Mesenchymal stem cell (in vitro differentiated cells and primary cell): ENCODE results near the gene CLTC.
A peak's percentile ranks its signal among the peaks of the same experiment; 100 is the strongest.

ENCODE experiments used
- DNase-seq: peaks from one replicate; pipeline ENCODE4 v3.0.0-alpha.2; 2013
- H2AFZ ChIP-seq: one replicate; pipeline ENCODE4 v1.6.1; 2013; ENCODE audit warnings: low read depth, mild to moderate bottlenecking, control low read depth, inconsistent platforms, low read length, moderate library complexity
- H2AK5ac ChIP-seq: 2 replicates; pipeline ENCODE4 v1.6.1; 2013; ENCODE audit warnings: low read length, moderate library complexity, mild to moderate bottlenecking, inconsistent platforms; ENCODE audit not compliant: severe bottlenecking
- H2BK120ac ChIP-seq: one replicate; pipeline ENCODE4 v1.6.1; 2013; ENCODE audit warnings: low read depth, mild to moderate bottlenecking, inconsistent platforms, low read length, moderate library complexity
- H2BK12ac ChIP-seq, 2 experiments: one replicate each; pipeline ENCODE4 v1.6.1; 2013; ENCODE audit warnings: inconsistent platforms in 2 of 2, low read length in 2 of 2, mild to moderate bottlenecking in 2 of 2, moderate library complexity in 2 of 2, control low read depth in 1 of 2
- H2BK15ac ChIP-seq: one replicate; pipeline ENCODE4 v1.6.1; 2013; ENCODE audit warnings: mild to moderate bottlenecking, low read depth, inconsistent platforms; ENCODE audit not compliant: poor library complexity, severe bottlenecking
- H2BK5ac ChIP-seq: 2 replicates; pipeline ENCODE4 v1.6.1; 2013; ENCODE audit warnings: low read depth, mild to moderate bottlenecking, low read length, control low read depth, inconsistent platforms; ENCODE audit not compliant: poor library complexity, severe bottlenecking
- H3K14ac ChIP-seq, 2 experiments: one replicate each; pipeline ENCODE4 v1.6.1; 2013; ENCODE audit warnings: inconsistent platforms in 2 of 2, low read length in 2 of 2, control low read depth in 1 of 2, mild to moderate bottlenecking in 1 of 2, moderate library complexity in 1 of 2
- H3K18ac ChIP-seq, 2 experiments: one replicate each; pipeline ENCODE4 v1.6.1; 2013; ENCODE audit warnings: inconsistent platforms in 2 of 2, low read length in 2 of 2, control low read depth in 1 of 2, low read depth in 1 of 2, mild to moderate bottlenecking in 1 of 2
- H3K23ac ChIP-seq, 2 experiments: one replicate each; pipeline ENCODE4 v1.6.1; 2013; ENCODE audit warnings: inconsistent platforms in 2 of 2, low read length in 2 of 2, mild to moderate bottlenecking in 2 of 2, moderate library complexity in 2 of 2, control low read depth in 1 of 2
- H3K27ac ChIP-seq: 2 replicates; pipeline ENCODE4 v1.5.1; 2013; ENCODE audit warnings: mild to moderate bottlenecking, moderate library complexity, low read length, control low read depth, inconsistent platforms; ENCODE audit not compliant: poor library complexity, severe bottlenecking
- H3K27me3 ChIP-seq, 2 experiments: 2 replicates each; pipeline versions ENCODE4 v1.6.1 to v1.7.0; 2013; ENCODE audit warnings: low read length in 2 of 2, mild to moderate bottlenecking in 2 of 2, moderate library complexity in 2 of 2, control low read depth in 1 of 2, inconsistent platforms in 1 of 2; ENCODE audit not compliant: control insufficient read depth in 1 of 2, insufficient read depth in 1 of 2
- H3K36me3 ChIP-seq, 2 experiments: 2 replicates each; pipeline versions ENCODE4 v1.6.1 to v1.7.0; 2013; ENCODE audit warnings: low read length in 2 of 2, control low read depth in 1 of 2, inconsistent platforms in 1 of 2, low read depth in 1 of 2, mild to moderate bottlenecking in 1 of 2; ENCODE audit not compliant: insufficient read depth in 2 of 2, control insufficient read depth in 1 of 2
- H3K4ac ChIP-seq, 2 experiments: one replicate each; pipeline ENCODE4 v1.6.1; 2013; ENCODE audit warnings: inconsistent platforms in 2 of 2, low read length in 2 of 2, mild to moderate bottlenecking in 2 of 2, moderate library complexity in 2 of 2, control low read depth in 1 of 2, low read depth in 1 of 2
- H3K4me1 ChIP-seq: 2 replicates; pipeline ENCODE4 v1.6.1; 2013; ENCODE audit warnings: low read depth, low read length, control low read depth; ENCODE audit not compliant: control insufficient read depth, insufficient read depth
- H3K4me2 ChIP-seq: 2 replicates; pipeline ENCODE4 v1.6.1; 2013; ENCODE audit warnings: low read length, mild to moderate bottlenecking, inconsistent platforms; ENCODE audit not compliant: poor library complexity, severe bottlenecking
- H3K4me3 ChIP-seq, 2 experiments: 2 replicates each; pipeline versions ENCODE4 v1.5.1 to v1.7.0; 2013; ENCODE audit warnings: low read length in 2 of 2, mild to moderate bottlenecking in 2 of 2, control low read depth in 1 of 2, low read depth in 1 of 2; ENCODE audit not compliant: insufficient read depth in 1 of 2
- H3K79me1 ChIP-seq: replicated peaks from 2 replicates; pipeline ENCODE4 v1.6.1; 2013; ENCODE audit warnings: mild to moderate bottlenecking, control low read depth, low read length, inconsistent platforms; ENCODE audit not compliant: poor library complexity, severe bottlenecking
- H3K9ac ChIP-seq: 2 replicates; pipeline ENCODE4 v1.7.0; 2013; ENCODE audit warnings: mild to moderate bottlenecking, low read length, moderate library complexity
- H3K9me3 ChIP-seq: 2 replicates; pipeline ENCODE4 v1.7.0; 2013; ENCODE audit warnings: mild to moderate bottlenecking, low read length; ENCODE audit not compliant: control insufficient read depth
- H4K8ac ChIP-seq: one replicate; pipeline ENCODE4 v1.6.1; 2013; ENCODE audit warnings: inconsistent platforms, mild to moderate bottlenecking, low read length, moderate library complexity
- H4K91ac ChIP-seq: one replicate; pipeline ENCODE4 v1.6.1; 2013; ENCODE audit warnings: mild to moderate bottlenecking, low read length, inconsistent platforms
- WGBS: methylation state at CpG from one replicate; pipeline ENCODE4 v1.1.7; 2013; ENCODE audit warnings: mixed read lengths; 5-methylcytosine and 5-hydroxymethylcytosine counted together

The CLTC gene

DNA sequence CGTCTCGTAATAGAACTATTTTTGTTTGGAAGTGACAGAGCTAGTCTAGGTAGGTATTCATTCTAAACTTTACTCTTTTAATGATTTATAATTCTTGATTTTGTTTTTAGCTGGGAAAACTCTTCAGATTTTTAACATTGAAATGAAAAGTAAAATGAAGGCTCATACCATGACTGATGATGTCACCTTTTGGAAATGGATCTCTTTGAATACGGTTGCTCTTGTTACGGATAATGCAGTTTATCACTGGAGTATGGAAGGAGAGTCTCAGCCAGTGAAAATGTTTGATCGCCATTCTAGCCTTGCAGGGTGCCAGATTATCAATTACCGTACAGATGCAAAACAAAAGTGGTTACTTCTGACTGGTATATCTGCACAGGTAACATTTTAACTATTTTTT is 27.6 kb downstream of the CLTC start:
- Histone ChIP-seq H3K9ac (no peak overlapping the region), H2BK5ac (no peak overlapping the region), H2AFZ (no peak overlapping the region), H2BK120ac (no peak overlapping the region), H3K27me3 (no peaks in the 10 kb centered on the region), H3K27ac (no peak overlapping the region), H2BK15ac (no peak overlapping the region), H3K36me3 (peaks cover 7 to 91% of the 10 kb centered on the region in 2 experiments), H3K4ac (no peak overlapping the region), H3K23ac (no peak overlapping the region), H4K91ac (no peak overlapping the region), H3K79me1 (peaks cover 3% of the 10 kb centered on the region), H3K9me3 (peaks cover under 1% of the 10 kb centered on the region), H2AK5ac (no peak overlapping the region), H3K4me1 (no peaks in the 10 kb centered on the region), H3K4me3 (no peak overlapping the region), H3K18ac (no peak overlapping the region), H4K8ac (no peak overlapping the region), H2BK12ac (no peak overlapping the region), H3K14ac (no peak overlapping the region), H3K4me2 (no peak overlapping the region)
- WGBS, result 96% methylated on average over 4 of the region's 6 CpGs
- no peak for DNase-seq

DNA sequence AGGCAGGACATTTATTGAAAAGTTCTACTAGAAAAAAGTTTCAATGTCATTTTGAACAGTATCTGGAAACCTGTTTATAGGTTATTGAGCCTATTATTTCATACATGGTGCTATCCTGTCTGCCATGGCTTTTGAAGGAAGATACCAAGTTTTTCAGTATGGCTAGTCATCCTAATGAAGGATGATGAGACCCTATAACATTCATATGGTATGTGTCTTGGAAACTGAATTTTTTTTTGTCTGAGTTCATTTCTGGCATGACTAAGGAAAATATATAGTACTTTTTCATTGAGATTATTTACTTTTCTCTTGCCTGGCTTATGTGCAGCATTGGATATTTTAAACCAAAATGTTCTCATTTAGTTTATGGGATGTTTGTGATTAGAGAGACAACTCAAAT is 30.2 kb downstream of the CLTC start:
- H2AFZ ChIP-seq, result no peak overlapping the region
- H3K23ac ChIP-seq, result no peak overlapping the region
- H2BK15ac ChIP-seq, result no peak overlapping the region
- no peak overlapping the region for H2BK120ac ChIP-seq
- DNase-seq, result no peak
- no peak overlapping the region for H2BK12ac ChIP-seq
- peaks cover 7% of the 10 kb centered on the region for H3K9me3 ChIP-seq
- no peak overlapping the region for H2AK5ac ChIP-seq
- no peak overlapping the region for H3K9ac ChIP-seq
- H3K14ac ChIP-seq, result no peak overlapping the region
- no peaks in the 10 kb centered on the region for H3K27me3 ChIP-seq
- no peaks in the 10 kb centered on the region for H3K4me1 ChIP-seq
- H3K4me3 ChIP-seq, result no peak overlapping the region
- no peak overlapping the region for H3K27ac ChIP-seq
- no peak overlapping the region for H4K8ac ChIP-seq
- H3K79me1 ChIP-seq, result peaks cover 8% of the 10 kb centered on the region
- H4K91ac ChIP-seq, result no peak overlapping the region
- peaks cover 19 to 98% of the 10 kb centered on the region in 2 experiments for H3K36me3 ChIP-seq
- H3K4ac ChIP-seq, result no peak overlapping the region
- no peak overlapping the region for H2BK5ac ChIP-seq
- no peak overlapping the region for H3K18ac ChIP-seq
- H3K4me2 ChIP-seq, result no peak overlapping the region

DNA sequence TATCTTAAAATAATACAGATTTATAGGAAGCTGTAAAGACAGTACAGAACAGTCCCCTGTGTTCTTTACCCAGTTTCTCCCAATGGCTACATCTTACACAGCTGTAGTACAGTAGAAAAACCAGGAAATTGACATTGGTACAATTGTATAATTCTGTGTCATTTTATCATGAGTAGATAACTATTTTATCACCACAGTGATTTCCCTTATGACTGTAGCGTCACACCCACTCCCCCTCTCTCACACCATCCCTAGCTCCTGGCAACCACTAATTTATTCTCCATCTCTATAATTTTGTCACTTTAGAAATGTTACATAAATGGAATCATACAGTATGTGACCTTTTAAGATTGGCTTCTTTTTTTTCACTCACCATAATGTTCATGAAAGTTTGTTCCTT is 30.9 kb downstream of the CLTC start:
- no peak overlapping the region for H4K91ac ChIP-seq
- H3K4me1 ChIP-seq, result no peaks in the 10 kb centered on the region
- H3K4me3 ChIP-seq, result no peak overlapping the region
- no peak overlapping the region for H3K9ac ChIP-seq
- no peak overlapping the region for H2BK12ac ChIP-seq
- H2AFZ ChIP-seq, result no peak overlapping the region
- H3K9me3 ChIP-seq, result peaks cover 7% of the 10 kb centered on the region
- H3K23ac ChIP-seq, result no peak overlapping the region
- H3K18ac ChIP-seq, result no peak overlapping the region
- no peaks in the 10 kb centered on the region for H3K27me3 ChIP-seq
- no peak for DNase-seq
- no peak overlapping the region for H3K4ac ChIP-seq
- H2BK15ac ChIP-seq, result no peak overlapping the region
- H2BK5ac ChIP-seq, result no peak overlapping the region
- peaks cover 19 to 98% of the 10 kb centered on the region in 2 experiments for H3K36me3 ChIP-seq
- no peak overlapping the region for H3K14ac ChIP-seq
- peaks cover 9% of the 10 kb centered on the region for H3K79me1 ChIP-seq
- H4K8ac ChIP-seq, result no peak overlapping the region
- H2BK120ac ChIP-seq, result no peak overlapping the region
- no peak overlapping the region for H3K27ac ChIP-seq
- 100% methylated on average over 1 of the region's 1 CpG for WGBS
- no peak overlapping the region for H2AK5ac ChIP-seq
- H3K4me2 ChIP-seq, result no peak overlapping the region

DNA sequence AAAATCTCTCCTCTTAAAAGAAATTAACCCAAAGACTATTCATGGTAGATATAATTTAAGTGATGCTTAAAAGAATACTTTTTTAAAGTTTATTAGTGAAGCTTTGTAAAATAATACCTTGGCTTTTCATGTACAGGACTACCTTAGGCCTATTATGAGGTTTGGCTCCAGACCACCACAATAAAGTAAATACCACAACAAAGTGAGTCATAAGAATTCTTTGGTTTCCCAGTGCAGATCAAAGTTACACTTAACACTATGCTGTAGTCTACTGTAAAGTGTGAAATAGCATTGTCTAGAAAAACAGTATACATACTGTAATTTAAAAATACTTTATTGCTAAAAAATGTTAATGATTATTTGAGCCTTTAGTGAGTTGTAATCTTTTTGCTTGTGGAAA is 31.7 kb downstream of the CLTC start:
- Histone ChIP-seq H3K9ac (no peak overlapping the region), H3K23ac (no peak overlapping the region), H3K18ac (no peak overlapping the region), H2BK12ac (no peak overlapping the region), H4K91ac (no peak overlapping the region), H3K27ac (no peak overlapping the region), H2AFZ (no peak overlapping the region), H3K4ac (no peak overlapping the region), H2BK5ac (no peak overlapping the region), H3K4me1 (no peaks in the 10 kb centered on the region), H3K4me2 (no peak overlapping the region), H2AK5ac (no peak overlapping the region), H3K4me3 (no peak overlapping the region), H2BK120ac (no peak overlapping the region), H3K36me3 (peaks cover 19 to 98% of the 10 kb centered on the region in 2 experiments), H2BK15ac (no peak overlapping the region), H3K79me1 (peaks cover 9% of the 10 kb centered on the region), H3K14ac (no peak overlapping the region), H4K8ac (no peak overlapping the region), H3K27me3 (no peaks in the 10 kb centered on the region), H3K9me3 (peaks cover 7% of the 10 kb centered on the region)
- DNase-seq, result peak; percentile 36
